Heart right ventricle (tissue), 16 donors: ENCODE data around the gene DYSF. TPM values are rescaled to one million over a fixed set of nuclear protein-coding genes. Genes with fewer than 3 reads are reported as not detected.

Experiments
- ATAC-seq, 8 donors: fragments of 200-7000 bp; cut with Tn5 transposase; one replicate each; pipeline ENCODE4 v1.9.1; 2020; ENCODE audit warnings: mild to moderate bottlenecking in 8 of 8, moderate library complexity in 8 of 8, moderate number of reproducible peaks in 1 of 8
- DNase-seq, 2 donors: peaks; one replicate each; pipeline ENCODE4 v3.0.0-alpha.2; 2020
- H3K27ac ChIP-seq, 10 donors: fragments of 200-600 bp; sonication (generic) in 2 of 10; one replicate each; pipeline versions ENCODE4 v1.5.0 to v1.8.0; 2020 to 2022; ENCODE audit warnings: mild to moderate bottlenecking in 3 of 10
- H3K27me3 ChIP-seq, 7 donors: fragments of 200-600 bp; one replicate each; pipeline ENCODE4 v1.8.0; 2021 to 2022; ENCODE audit warnings: mild to moderate bottlenecking in 2 of 7
- H3K36me3 ChIP-seq, 9 donors: fragments of 200-600 bp; sonication (generic) in 1 of 9; one replicate each; pipeline versions ENCODE4 v1.5.0 to v1.8.0; 2020 to 2022; ENCODE audit warnings: mild to moderate bottlenecking in 2 of 9
- H3K4me1 ChIP-seq, 9 donors: fragments of 200-600 bp; sonication (generic) in 1 of 9; one replicate each; pipeline versions ENCODE4 v1.5.0 to v1.8.0; 2020 to 2022; ENCODE audit warnings: mild to moderate bottlenecking in 4 of 9
- H3K4me3 ChIP-seq, 10 donors: fragments of 200-600 bp; sonication (generic) in 2 of 10; one replicate each; pipeline versions ENCODE4 v1.5.0 to v1.8.0; 2020 to 2022; ENCODE audit warnings: mild to moderate bottlenecking in 7 of 10, moderate library complexity in 2 of 10
- H3K9me3 ChIP-seq, 11 donors: fragments of 200-600 bp in 10 of 11; sonication (generic) in 2 of 11; one replicate each; pipeline versions ENCODE4 v1.5.0 to v1.8.0; 2013 to 2022; ENCODE audit warnings: mild to moderate bottlenecking in 2 of 11, control low read depth in 1 of 11, moderate library complexity in 1 of 11
- CTCF ChIP-seq, 9 donors: fragments of 200-600 bp; sonication (generic) in 2 of 9; IDR thresholded peaks; one replicate each; pipeline versions ENCODE4 v1.5.0 to v1.8.0; 2021 to 2022; ENCODE audit warnings: antibody characterized with exemption in 9 of 9, mild to moderate bottlenecking in 5 of 9, moderate library complexity in 1 of 9
- WGBS, 2 donors: extraction: QIAGEN DNeasy Blood & Tissue Kit; methylation state at CpG; one replicate each; pipeline ENCODE4 v1.1.7; 2013; ENCODE audit warnings: inconsistent platforms in 1 of 2; 5-methylcytosine and 5-hydroxymethylcytosine counted together
- intact Hi-C, 10 donors: fragments of 100-400 bp; cut with DNase I; formaldehyde crosslinking; loops; one replicate each; pipeline versions ENCODE4 v1.11.1 to v1.14.2; 2022
- polyA plus RNA-seq, 2 donors: library from polyadenylated mRNA; stranded (reverse); fragments of 200-250 nt; gene quantifications; one replicate each; pipeline ENCODE4 v1.2.3, GENCODE V29; 2013
- total RNA-seq, 10 donors: library from RNA; stranded (reverse); fragmentation: NEBNext Ultra II Directional in 3 of 10; extraction: Animal tissue kit (Norgen Biotek cat#: 25700) in 3 of 10; gene quantifications; one replicate each; pipeline versions ENCODE4 v1.2.1 to v1.2.4, GENCODE V29; 2021 to 2023
- donor health status: Arrhythmogenic right ventricular cardiomyopathy.
- donor health status: ischemic (EF 13 %, LVEDD 7.1; RV severe dilation, severe dysfunction).
- donor health status: healthy with polysubstance abuse.
- donor health status: DM: no; HTN: yes; CAD: no.
- donor health status: DM: no; HTN: no; CAD: no.
- donor health status: ischemic (EF 25% LVEDD 6.9; RV normal size, moderate dysfunction).
- donor health status: ischemic (EF 25% LVEDD 5.7; RV mildly dilated, moderate dysfunction).
- donor health status: healthy.
- donor health status: DM: yes; HTN: yes; CAD: no.
- donor health status: Ischemic cardiomyopathy.
- donor health status: ischemic (EF 35%, LVEDD 5.7; RV mildly dilated, moderate dysfunction).
- donor health status: nonischemic (EF 11% LVEDD 7.7; RV severe dilation, severe dysfunction).
- donor health status: DM: yes; HTN: yes; CAD: no.
- donor health status: PGD.
- donor health status: ischemic (EF 29% LVEDD 5.4; RV normal size, mild dysfunction).
- donor health status: nonischemic (EF 23%, LVEDD 6.1; RV moderate dilation, normal function).

The DYSF gene
- total and polyA plus RNA-seq, 12 donors = 20.6 to 100 (median 64.8) TPM

- Histone ChIP-seq H3K9me3 (no peaks in the 10 kb centered on the region), H3K4me3 (no peak overlapping the region), H3K27me3 (no peaks in the 10 kb centered on the region), H3K4me1 (peaks cover 9 to 46% (median 32%) of the 10 kb centered on the region in 9 donors), H3K36me3 (peaks cover 0 to 62% (median 0%) of the 10 kb centered on the region in 9 donors), H3K27ac (peak overlapping the region in 9 of 10 donors; percentile 19 to 68 (median 43))
- TF ChIP-seq CTCF (IDR thresholded peaks at IDR 0.05) = no peak
- WGBS, 2 donors = 65 to 70% methylated on average over 4 of the region's 4 CpGs
- peak in 4 of 8 donors; percentile 2 to 21 (median 12) for ATAC-seq
- intact Hi-C loops = loop anchor here in 7 of 10 donors (5.0 to 10.0 kb wide), 6 partner anchors 57 to 550 kb away; no protein-coding TSS in a partner anchor
- no peak for DNase-seq
Observed at GRCh38 chr2:71604726-71605120, 151.4 kb downstream of the DYSF start.

GRCh38 chr2:71605173-71605641 lies 151.8 kb downstream of the DYSF start:
- Histone ChIP-seq H3K27ac (peak overlapping the region in 8 of 10 donors; percentile 19 to 77 (median 58)), H3K4me1 (peaks cover 9 to 48% (median 32%) of the 10 kb centered on the region in 9 donors), H3K9me3 (no peaks in the 10 kb centered on the region), H3K4me3 (no peak overlapping the region), H3K27me3 (no peaks in the 10 kb centered on the region), H3K36me3 (peaks cover 0 to 62% (median 0%) of the 10 kb centered on the region in 9 donors)
- DNase-seq (no peak), ATAC-seq (peak in 6 of 8 donors; percentile 10 to 56 (median 41))
- intact Hi-C loops = loop anchor here in 7 of 10 donors (5.0 to 10.0 kb wide), 6 partner anchors 58 to 550 kb away; no protein-coding TSS in a partner anchor
- TF ChIP-seq CTCF (IDR thresholded peaks at IDR 0.05) = no peak
- 58 to 59% methylated on average over 9 of the region's 9 CpGs for WGBS, 2 donors

GRCh38 chr2:71605781-71606241 lies 152.4 kb downstream of the DYSF start:
- intact Hi-C loops = loop anchor here in 7 of 10 donors (5.0 to 10.0 kb wide), 6 partner anchors 59 to 549 kb away; no protein-coding TSS in a partner anchor
- peaks cover 0 to 62% (median 0%) of the 10 kb centered on the region in 9 donors for H3K36me3 ChIP-seq
- no peak for DNase-seq

GRCh38 chr2:71606244-71606643 lies 152.9 kb downstream of the DYSF start:
- ATAC-seq = no peak
- intact Hi-C loops = loop anchor here in 7 of 10 donors (5.0 to 10.0 kb wide), 6 partner anchors 59 to 549 kb away; no protein-coding TSS in a partner anchor
- peaks cover 9 to 50% (median 32%) of the 10 kb centered on the region in 9 donors for H3K4me1 ChIP-seq
- no peak for TF ChIP-seq CTCF (IDR thresholded peaks at IDR 0.05)
- no peaks in the 10 kb centered on the region for H3K27me3 ChIP-seq
- 78 to 91% methylated on average over 3 of the region's 3 CpGs for WGBS, 2 donors
- H3K9me3 ChIP-seq = no peaks in the 10 kb centered on the region
- H3K27ac ChIP-seq = peak overlapping the region in 4 of 10 donors; percentile 22 to 68 (median 41)
- H3K4me3 ChIP-seq = no peak overlapping the region
- H3K36me3 ChIP-seq = peaks cover 0 to 62% (median 0%) of the 10 kb centered on the region in 9 donors
- DNase-seq = no peak

More at GRCh38 chr2:71605781-71606241, 152.4 kb downstream of the DYSF start:
- Histone ChIP-seq H3K4me3 (no peak overlapping the region), H3K27me3 (no peaks in the 10 kb centered on the region), H3K9me3 (no peaks in the 10 kb centered on the region), H3K27ac (peak overlapping the region in 8 of 10 donors; percentile 19 to 77 (median 58)), H3K4me1 (peaks cover 9 to 50% (median 32%) of the 10 kb centered on the region in 9 donors)
- 74% methylated on average over 7 of the region's 7 CpGs for WGBS, 2 donors
- TF ChIP-seq CTCF (IDR thresholded peaks at IDR 0.05) = no peak
- ATAC-seq = peak in 7 of 8 donors; percentile 26 to 79 (median 65)
